Spleen (tissue), 7 donors: Measurements from ENCODE around the gene FBXL17.

ENCODE experiments used
- POLR2A ChIP-seq, 3 donors: fragments of 450-650 bp; IDR thresholded peaks; one replicate each; pipeline ENCODE4 v1.5.1; 2017; ENCODE audit warnings: antibody characterized with exemption in 3 of 3, mild to moderate bottlenecking in 1 of 3
- TF ChIP-seq, protein P1 (sequence below), 11 experiments: fragments of 200-600 bp in 7 of 11; fragments of 450-650 bp in 4 of 11; sonication (generic) in 4 of 11; IDR thresholded peaks in 8 of 11; conservative IDR thresholded peaks in 3 of 11; 1 replicate in 7 of 11; 2 replicates in 4 of 11; pipeline versions ENCODE4 v1.4.0 to v1.8.0; 2016 to 2021; ENCODE audit warnings: antibody characterized with exemption in 11 of 11, inconsistent platforms in 4 of 11, mild to moderate bottlenecking in 1 of 11
- donor health status: DM: no; HTN: no; CAD: no; lungs with moderate emphysema.
- donor health status: DM: no; HTN: no; CAD: no.
- donor health status: DM: no; HTN: no; CAD: no.

DNA sequence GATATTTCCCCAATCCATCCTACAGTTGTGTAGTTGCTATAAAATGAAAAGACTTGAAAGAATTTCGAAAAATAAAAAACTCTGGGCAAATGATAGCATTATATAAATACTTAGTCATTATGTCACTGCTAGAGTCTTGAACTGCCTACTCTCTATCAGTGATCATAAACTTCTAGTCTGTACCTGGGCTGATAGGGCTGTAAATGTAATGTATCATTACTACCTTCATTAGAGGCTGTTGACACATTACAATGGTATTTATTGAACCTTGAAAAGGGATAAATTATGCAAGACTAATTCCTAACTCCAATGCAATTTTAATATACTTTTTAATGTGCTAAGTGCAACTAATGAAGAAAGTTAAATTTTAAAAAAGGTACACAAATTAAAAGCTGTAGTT lies 497.0 kb downstream of the FBXL17 start:
- TF ChIP-seq, protein P1, sequence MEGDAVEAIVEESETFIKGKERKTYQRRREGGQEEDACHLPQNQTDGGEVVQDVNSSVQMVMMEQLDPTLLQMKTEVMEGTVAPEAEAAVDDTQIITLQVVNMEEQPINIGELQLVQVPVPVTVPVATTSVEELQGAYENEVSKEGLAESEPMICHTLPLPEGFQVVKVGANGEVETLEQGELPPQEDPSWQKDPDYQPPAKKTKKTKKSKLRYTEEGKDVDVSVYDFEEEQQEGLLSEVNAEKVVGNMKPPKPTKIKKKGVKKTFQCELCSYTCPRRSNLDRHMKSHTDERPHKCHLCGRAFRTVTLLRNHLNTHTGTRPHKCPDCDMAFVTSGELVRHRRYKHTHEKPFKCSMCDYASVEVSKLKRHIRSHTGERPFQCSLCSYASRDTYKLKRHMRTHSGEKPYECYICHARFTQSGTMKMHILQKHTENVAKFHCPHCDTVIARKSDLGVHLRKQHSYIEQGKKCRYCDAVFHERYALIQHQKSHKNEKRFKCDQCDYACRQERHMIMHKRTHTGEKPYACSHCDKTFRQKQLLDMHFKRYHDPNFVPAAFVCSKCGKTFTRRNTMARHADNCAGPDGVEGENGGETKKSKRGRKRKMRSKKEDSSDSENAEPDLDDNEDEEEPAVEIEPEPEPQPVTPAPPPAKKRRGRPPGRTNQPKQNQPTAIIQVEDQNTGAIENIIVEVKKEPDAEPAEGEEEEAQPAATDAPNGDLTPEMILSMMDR (IDR thresholded peaks at IDR 0.05 in 8 of 11, conservative IDR thresholded peaks at IDR 0.05 in 3 of 11) = no peak
- no peak for TF ChIP-seq POLR2A (IDR thresholded peaks at IDR 0.05)
